Measurements from ENCODE around the gene KRT72.

- TF ChIP-seq EP300 (IDR thresholded peaks at IDR 0.05) (no peak), CTCF (IDR thresholded peaks at IDR 0.05) (no peak), POLR2A (IDR thresholded peaks at IDR 0.05; ENCODE audit: low read depth) (no peak), POLR2AphosphoS5 (IDR thresholded peaks at IDR 0.05) (no peak)
Observed at GRCh38 chr12:52575948-52576347, 25.3 kb downstream of the KRT72 start.

Measured in esophagus muscularis mucosa (tissue), 4 donors.